Activated CD8-positive, alpha-beta T cell treated with anti-CD3 and anti-CD28 coated beads, Interleukin-2, amount 10 ng/mL, durations not matched to agents 7 days and 5 days (primary cell): ENCODE measurements around the gene LIMK2. TPM values are rescaled to one million over a fixed set of nuclear protein-coding genes. Genes with fewer than 3 reads are reported as not detected.
"Not testable (repeated sequence)": the region's sequence is repeated elsewhere in the genome, so short reads cannot be mapped to it uniquely, and the experiment has no call there.

ENCODE experiments used
- ATAC-seq: fragments of 150-1000 bp; cut with Tn5 transposase; one replicate; pipeline ENCODE4 v1.10.0; 2021; ENCODE audit warnings: moderate library complexity
- CTCF ChIA-PET: fragments of 350-600 bp; sonication (Branson Sonifier 250); formaldehyde crosslinking; loops from one replicate; lab custom pipeline; 2021; ENCODE audit warnings: antibody characterized with exemption; lab: Charles Lee
- POLR2A ChIA-PET: fragments of 350-600 bp; sonication (Branson Sonifier 250); formaldehyde crosslinking; loops from one replicate; lab custom pipeline; 2021; ENCODE audit warnings: antibody characterized with exemption; lab: Charles Lee
- DNase-seq: peaks from one replicate; pipeline ENCODE4 v3.0.0-alpha.2; 2020
- H3K27ac Mint-ChIP-seq: one replicate; pipeline ENCODE4 v1.8.0; 2021; ENCODE audit warnings: mild to moderate bottlenecking, mixed read lengths
- H3K27me3 Mint-ChIP-seq: one replicate; pipeline ENCODE4 v1.8.0; 2021; ENCODE audit warnings: low read depth, mixed read lengths
- H3K36me3 Mint-ChIP-seq: one replicate; pipeline ENCODE4 v1.8.0; 2021; ENCODE audit warnings: low read depth, mixed read lengths
- H3K4me1 Mint-ChIP-seq: one replicate; pipeline ENCODE4 v1.8.0; 2021; ENCODE audit warnings: low read depth, mixed read lengths
- H3K4me3 Mint-ChIP-seq: one replicate; pipeline ENCODE4 v1.8.0; 2021; ENCODE audit warnings: mild to moderate bottlenecking, mixed read lengths
- H3K9me3 Mint-ChIP-seq: one replicate; pipeline ENCODE4 v1.8.0; 2022; ENCODE audit warnings: mixed read lengths; ENCODE audit not compliant: insufficient read depth
- total RNA-seq, 2 experiments: library from RNA; stranded (reverse); gene quantifications; one replicate each; pipeline ENCODE4 v1.2.3, GENCODE V29; 2021

The LIMK2 gene
- total RNA-seq, 2 experiments from 2014 or later = 42.7 to 44.3 TPM

DNA sequence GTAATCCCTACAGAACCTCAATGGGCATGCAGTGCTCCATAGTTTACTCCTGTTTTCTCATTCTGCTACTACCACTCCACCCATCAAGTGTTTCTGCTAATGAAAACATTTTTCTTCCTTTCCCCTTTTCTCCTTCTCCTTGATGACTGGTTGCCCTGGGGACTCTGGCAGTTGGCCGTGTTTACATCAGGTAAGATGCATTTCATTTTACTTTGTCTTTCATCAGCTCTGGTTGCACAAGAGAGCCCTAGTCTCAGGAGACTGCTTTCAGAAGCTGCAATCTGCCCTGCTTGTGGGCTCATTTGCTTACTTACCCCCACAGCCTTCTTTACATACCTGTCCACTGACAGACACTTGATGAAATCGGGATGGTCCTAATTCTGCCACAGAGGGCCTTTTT, 19.6 kb upstream of the LIMK2 start:
- no peak overlapping the region for H3K4me3 Mint-ChIP-seq
- ATAC-seq = no peak
- H3K9me3 Mint-ChIP-seq = no peaks in the 10 kb centered on the region
- no peak overlapping the region for H3K27ac Mint-ChIP-seq
- no peak for DNase-seq
- peaks cover 3% of the 10 kb centered on the region for H3K4me1 Mint-ChIP-seq
- ChIA-PET CTCF (interaction anchor here (1.1 kb wide), 1 partner anchor 18 kb away, joined by 4 read pairs; no protein-coding TSS in a partner anchor), POLR2A (no interaction called here)
- no peaks in the 10 kb centered on the region for H3K27me3 Mint-ChIP-seq
- H3K36me3 Mint-ChIP-seq = peaks cover 12% of the 10 kb centered on the region

DNA sequence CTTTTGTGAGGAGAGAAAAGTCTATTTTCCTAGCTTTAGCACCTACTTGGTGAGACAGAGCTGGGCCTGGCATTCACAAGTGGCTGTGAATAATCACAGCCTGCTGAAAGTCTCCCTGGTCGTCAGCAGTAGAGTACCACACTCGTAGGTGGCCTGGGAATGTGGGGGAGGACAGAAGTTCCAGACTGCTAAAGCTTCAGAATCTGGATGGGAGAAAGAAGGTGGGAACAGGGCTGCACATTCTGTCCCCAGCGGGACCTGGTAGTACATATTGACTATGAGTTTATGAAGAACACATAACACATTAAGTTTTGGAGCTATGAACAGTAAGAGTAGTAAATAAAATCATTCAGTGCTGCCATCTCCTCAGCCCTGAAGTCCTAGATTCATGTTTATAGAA, 19.0 kb upstream of the LIMK2 start:
- ChIA-PET POLR2A (no interaction called here), CTCF (interaction anchor here (1.1 kb wide), 1 partner anchor 17 kb away, joined by 4 read pairs; no protein-coding TSS in a partner anchor)
- H3K4me3 Mint-ChIP-seq = no peak overlapping the region

GRCh38 chr22:31194681-31195080, 17.4 kb upstream of the LIMK2 start:
- H3K36me3 Mint-ChIP-seq, H3K27ac Mint-ChIP-seq, POLR2A ChIA-PET, H3K27me3 Mint-ChIP-seq, H3K4me1 Mint-ChIP-seq, CTCF ChIA-PET, DNase-seq, ATAC-seq, H3K9me3 Mint-ChIP-seq, H3K4me3 Mint-ChIP-seq: not testable (repeated sequence)

More for the DNA sequence above, 19.0 kb upstream of the LIMK2 start:
- DNase-seq = no peak
- H3K27ac Mint-ChIP-seq = no peak overlapping the region
- H3K36me3 Mint-ChIP-seq = peaks cover 7% of the 10 kb centered on the region
- H3K27me3 Mint-ChIP-seq = no peaks in the 10 kb centered on the region
- ATAC-seq = no peak
- H3K9me3 Mint-ChIP-seq = no peaks in the 10 kb centered on the region
- H3K4me1 Mint-ChIP-seq = peaks cover 3% of the 10 kb centered on the region

DNA sequence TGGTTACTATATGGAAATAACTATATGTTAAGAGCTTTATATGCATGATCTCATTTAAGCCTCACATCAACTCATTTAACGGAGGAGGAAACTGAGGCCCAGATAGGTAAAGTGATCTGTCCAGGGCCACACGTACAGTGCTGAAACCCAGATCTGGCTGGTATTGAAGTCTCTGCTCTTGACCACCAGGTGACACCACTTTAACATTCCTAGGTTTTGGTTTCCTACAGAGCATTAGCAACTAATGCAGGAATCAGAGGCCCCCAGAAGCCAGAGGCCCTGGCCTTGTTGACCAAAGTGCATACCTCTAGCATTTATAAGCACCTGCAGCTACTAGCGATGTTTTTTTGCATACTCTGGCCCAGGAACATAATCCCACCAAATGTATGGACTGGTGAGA, 12.9 kb upstream of the LIMK2 start:
- DNase-seq (no peak), ATAC-seq (no peak)
- Mint-ChIP-seq H3K4me3 (no peak overlapping the region), H3K9me3 (no peaks in the 10 kb centered on the region), H3K4me1 (peaks cover 9% of the 10 kb centered on the region), H3K27ac (no peak overlapping the region), H3K27me3 (no peaks in the 10 kb centered on the region), H3K36me3 (peaks cover 7% of the 10 kb centered on the region)
- ChIA-PET CTCF (interaction anchor here (1.6 kb wide), 1 partner anchor 13 kb away, joined by 3 read pairs; the partner anchor contains the start of gene LIMK2), POLR2A (no interaction called here)

- CTCF ChIA-PET, H3K27me3 Mint-ChIP-seq, POLR2A ChIA-PET, H3K4me1 Mint-ChIP-seq, H3K9me3 Mint-ChIP-seq, DNase-seq, H3K4me3 Mint-ChIP-seq, ATAC-seq: not testable (repeated sequence)
- Mint-ChIP-seq H3K27ac (peak overlapping the region; percentile 25), H3K36me3 (peaks cover 18% of the 10 kb centered on the region)
Observed at GRCh38 chr22:31204352-31204984, 7.6 kb upstream of the LIMK2 start.

DNA sequence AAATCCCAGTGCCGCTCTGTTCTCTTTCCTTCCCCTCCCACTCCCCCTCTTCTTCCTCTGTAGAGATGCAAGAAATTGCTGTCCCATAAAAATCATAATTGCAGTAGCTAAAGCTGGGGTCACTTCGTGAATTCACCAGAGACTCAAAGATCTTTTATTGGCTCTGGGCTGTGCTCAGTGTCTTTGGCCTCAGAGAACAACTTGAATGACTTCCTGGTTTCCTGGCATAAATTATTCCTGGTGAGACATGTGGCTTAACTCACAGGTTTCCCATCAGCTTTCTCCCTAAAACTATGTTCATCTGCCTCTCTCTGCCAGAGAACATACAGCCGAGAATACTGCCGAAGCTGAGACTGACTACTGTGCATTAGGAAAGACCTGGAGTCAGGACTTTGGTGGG, 7.0 kb upstream of the LIMK2 start:
- CTCF ChIA-PET = interaction anchor here (1.5 kb wide), 1 partner anchor 67 kb away, joined by 4 read pairs; no protein-coding TSS in a partner anchor
- H3K27me3 Mint-ChIP-seq, DNase-seq, H3K4me3 Mint-ChIP-seq, H3K9me3 Mint-ChIP-seq, H3K27ac Mint-ChIP-seq, POLR2A ChIA-PET, ATAC-seq: not testable (repeated sequence)
- peaks cover 11% of the 10 kb centered on the region for H3K4me1 Mint-ChIP-seq
- peaks cover 15% of the 10 kb centered on the region for H3K36me3 Mint-ChIP-seq

GRCh38 chr22:31206460-31206859, 5.6 kb upstream of the LIMK2 start:
- ATAC-seq, H3K4me3 Mint-ChIP-seq, DNase-seq, H3K9me3 Mint-ChIP-seq, H3K27ac Mint-ChIP-seq, H3K27me3 Mint-ChIP-seq, POLR2A ChIA-PET: not testable (repeated sequence)
- CTCF ChIA-PET = interaction anchor here (1.1 to 1.7 kb wide), 3 partner anchors 24 to 107 kb away, joined by 4 read pairs; no protein-coding TSS in a partner anchor
- peaks cover 24% of the 10 kb centered on the region for H3K4me1 Mint-ChIP-seq
- H3K36me3 Mint-ChIP-seq = peaks cover 15% of the 10 kb centered on the region

DNA sequence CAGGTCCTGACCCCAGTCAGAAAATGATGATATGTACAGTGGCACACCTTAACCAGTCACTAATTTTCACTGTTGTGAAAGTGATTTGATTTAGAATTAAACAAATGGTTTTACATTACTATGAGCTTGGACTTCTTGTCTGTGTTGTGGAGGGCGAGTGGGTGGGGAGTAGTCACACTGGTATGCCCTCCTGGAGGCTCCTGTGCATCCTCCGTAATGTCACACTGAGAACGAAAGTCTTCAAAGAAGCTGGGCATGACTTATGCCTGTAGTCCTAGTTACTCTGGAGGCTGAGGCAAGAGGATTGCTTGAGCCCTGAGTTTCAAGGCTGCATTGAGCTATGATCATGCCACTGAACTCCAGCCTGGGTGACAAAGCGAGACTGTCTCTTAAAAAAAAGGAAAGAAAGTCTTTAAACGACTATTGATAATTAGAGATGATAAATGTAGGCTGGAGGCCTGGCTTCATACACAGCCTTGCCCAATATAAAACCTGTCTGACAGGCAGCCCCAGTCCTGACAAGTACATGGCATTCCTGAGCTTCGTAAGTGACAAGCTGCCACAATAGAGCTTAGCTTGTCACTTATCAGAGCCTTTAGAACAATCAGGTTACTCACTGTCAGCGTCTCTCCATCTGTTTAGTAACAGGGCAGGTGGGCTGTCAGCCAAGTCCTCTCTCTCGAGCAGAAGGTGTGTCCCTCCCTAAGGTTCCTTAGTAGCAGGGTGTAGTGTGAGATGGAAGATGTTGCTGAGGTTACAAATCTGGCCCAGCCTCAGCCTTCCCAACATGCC, 5.0 kb upstream of the LIMK2 start:
- Mint-ChIP-seq H3K9me3 (no peaks in the 10 kb centered on the region), H3K4me3 (no peak overlapping the region), H3K4me1 (peaks cover 29% of the 10 kb centered on the region), H3K36me3 (peaks cover 13% of the 10 kb centered on the region), H3K27me3 (no peaks in the 10 kb centered on the region), H3K27ac (no peak overlapping the region)
- no peak for ATAC-seq
- ChIA-PET CTCF (interaction anchor here (1.1 to 1.7 kb wide), 3 partner anchors 23 to 107 kb away, joined by 4 to 6 read pairs (median 4); partner anchors contain the start of gene SELENOM), POLR2A (interaction anchor here (1.2 kb wide), 1 partner anchor 67 kb away, joined by 3 read pairs; no protein-coding TSS in a partner anchor)
- DNase-seq = no peak

- peaks cover 40% of the 10 kb centered on the region for H3K4me1 Mint-ChIP-seq
Observed at GRCh38 chr22:31210556-31211421, 1.3 kb upstream of the LIMK2 start.

GRCh38 chr22:31211482-31211861, 626 bp upstream of the LIMK2 start:
- DNase-seq (no peak), ATAC-seq (no peak)
- peak overlapping the region; percentile 87 for H3K4me3 Mint-ChIP-seq
- H3K27ac Mint-ChIP-seq = peak overlapping the region; percentile 90
- ChIA-PET POLR2A (interaction anchor here (1.2 to 3.1 kb wide), 5 partner anchors 60 to 419 kb away, joined by 3 to 28 read pairs (median 3); partner anchors contain the start of gene PIK3IP1), CTCF (interaction anchor here (0.7 to 5.5 kb wide), 30 partner anchors 8 to 426 kb away, joined by 3 to 117 read pairs (median 5); partner anchors contain the start of genes PIK3IP1, RNF185, SELENOM and SMTN)
- H3K4me1 Mint-ChIP-seq = peaks cover 45% of the 10 kb centered on the region
- peaks cover 9% of the 10 kb centered on the region for H3K36me3 Mint-ChIP-seq
- H3K9me3 Mint-ChIP-seq = no peaks in the 10 kb centered on the region
- H3K27me3 Mint-ChIP-seq = no peaks in the 10 kb centered on the region

More at GRCh38 chr22:31210556-31211421, 1.3 kb upstream of the LIMK2 start:
- ChIA-PET POLR2A (interaction anchor here (0.6 to 3.1 kb wide), 6 partner anchors 61 to 167 kb away, joined by 3 to 28 read pairs (median 3); partner anchors contain the start of gene PIK3IP1), CTCF (interaction anchor here (0.7 to 5.5 kb wide), 30 partner anchors 8 to 426 kb away, joined by 3 to 117 read pairs (median 5); partner anchors contain the start of genes PIK3IP1, RNF185, SELENOM and SMTN)
- peaks cover 12% of the 10 kb centered on the region for H3K36me3 Mint-ChIP-seq
- peak overlapping the region; percentile 87 for H3K4me3 Mint-ChIP-seq
- H3K9me3 Mint-ChIP-seq = no peaks in the 10 kb centered on the region
- DNase-seq = peak; percentile 49
- H3K27me3 Mint-ChIP-seq = no peaks in the 10 kb centered on the region
- peak overlapping the region; percentile 90 for H3K27ac Mint-ChIP-seq
- no peak for ATAC-seq
